ENCODE results near the gene FCRLA. TPM values are rescaled to one million over a fixed set of nuclear protein-coding genes. Genes with fewer than 3 reads are reported as not detected.

Gene FCRLA
- total and polyA plus RNA-seq, 2 donors (not counting 1 experiment from before 2014, with no cell fraction given), result 140 to 248 TPM

- Mint-ChIP-seq H3K4me3 (no peak overlapping the region), H3K27me3 (no peaks in the 10 kb centered on the region), H3K9me3 (ENCODE audit: insufficient read depth) (no peaks in the 10 kb centered on the region), H3K4me1 (peaks cover 33% of the 10 kb centered on the region), H3K27ac (no peak overlapping the region)
- no peak overlapping the region for H3K4me2 ChIP-seq (replicated peaks; ENCODE audit: low read depth, low read length, poor library complexity, severe bottlenecking)
- H4K20me1 ChIP-seq (ENCODE audit: control insufficient read depth, insufficient read depth, low read length, poor library complexity, severe bottlenecking), result no peaks in the 10 kb centered on the region
- H3K36me3 ChIP-seq (replicated peaks in 1 of 2; ENCODE audit: control extremely low read depth in 1 of 2, control insufficient read depth in 1 of 2, extremely low read depth in 1 of 2, insufficient read depth in 2 of 2, low read length in 1 of 2), result no peaks in the 10 kb centered on the region
- H3K27ac ChIP-seq (ENCODE audit: low read length in 2 of 2), result no peak overlapping the region
- H2AFZ ChIP-seq (ENCODE audit: insufficient read depth, low read depth, low read length, poor library complexity, severe bottlenecking), result no peak overlapping the region
- TF ChIP-seq CTCF (IDR thresholded peaks at IDR 0.05), result no peak
- CTCF ChIA-PET, result interaction anchor here (1.3 to 7.4 kb wide), 4 partner anchors 7 to 248 kb away, joined by 3 to 142 read pairs (median 44); partner anchors contain the start of gene FCRLA
- ATAC-seq (ENCODE audit: low read depth), result no peak
- DNase-seq, result no peak
- 89% methylated on average over 2 of the region's 3 CpGs for WGBS (ENCODE audit: insufficient coverage)
- H3K4me3 ChIP-seq (ENCODE audit: control extremely low read depth in 1 of 5, extremely low read depth in 1 of 5, insufficient read depth in 1 of 5, low read depth in 2 of 5, low read length in 4 of 5), result no peak overlapping the region
- H3K27me3 ChIP-seq (replicated peaks in 1 of 4; ENCODE audit: control extremely low read depth in 1 of 4, control insufficient read depth in 3 of 4, insufficient read depth in 4 of 4, low read length in 3 of 4), result no peaks in the 10 kb centered on the region
- no peak overlapping the region for H3K9ac ChIP-seq (ENCODE audit: low read length)
- intact Hi-C loops (cut with micrococcal nuclease), result no loop called here
- H3K4me1 ChIP-seq (ENCODE audit: control insufficient read depth in 2 of 2, insufficient read depth in 2 of 2, low read length in 2 of 2), result peaks cover 27% of the 10 kb centered on the region in 2 donors
- H3K79me2 ChIP-seq (ENCODE audit: control insufficient read depth, insufficient read depth, low read length), result no peaks in the 10 kb centered on the region
- no peaks in the 10 kb centered on the region for H3K9me3 ChIP-seq (ENCODE audit: control extremely low read depth in 1 of 3, control insufficient read depth in 2 of 3, insufficient read depth in 1 of 3, low read length in 2 of 3)
- POLR2A ChIA-PET, result interaction anchor here (2.0 kb wide), 1 partner anchor 10 kb away, joined by 5 read pairs; no protein-coding TSS in a partner anchor
Measured at GRCh38 chr1:161735837-161736236, 28.8 kb downstream of the FCRLA start.

- WGBS (ENCODE audit: insufficient coverage), result 92% methylated on average over 2 of the region's 4 CpGs
- Histone ChIP-seq H3K36me3 (replicated peaks in 1 of 2; ENCODE audit: control extremely low read depth in 1 of 2, control insufficient read depth in 1 of 2, extremely low read depth in 1 of 2, insufficient read depth in 2 of 2, low read length in 1 of 2) (no peaks in the 10 kb centered on the region), H3K9me3 (ENCODE audit: control extremely low read depth in 1 of 3, control insufficient read depth in 2 of 3, insufficient read depth in 1 of 3, low read length in 2 of 3) (no peaks in the 10 kb centered on the region), H3K4me3 (ENCODE audit: control extremely low read depth in 1 of 5, extremely low read depth in 1 of 5, insufficient read depth in 1 of 5, low read depth in 2 of 5, low read length in 4 of 5) (no peak overlapping the region), H4K20me1 (ENCODE audit: control insufficient read depth, insufficient read depth, low read length, poor library complexity, severe bottlenecking) (no peaks in the 10 kb centered on the region), H3K4me2 (replicated peaks; ENCODE audit: low read depth, low read length, poor library complexity, severe bottlenecking) (no peak overlapping the region), H3K9ac (ENCODE audit: low read length) (no peak overlapping the region), H3K4me1 (ENCODE audit: control insufficient read depth in 2 of 2, insufficient read depth in 2 of 2, low read length in 2 of 2) (peaks cover 33% of the 10 kb centered on the region in 2 donors), H2AFZ (ENCODE audit: insufficient read depth, low read depth, low read length, poor library complexity, severe bottlenecking) (no peak overlapping the region), H3K79me2 (ENCODE audit: control insufficient read depth, insufficient read depth, low read length) (no peaks in the 10 kb centered on the region), H3K27me3 (replicated peaks in 1 of 4; ENCODE audit: control extremely low read depth in 1 of 4, control insufficient read depth in 3 of 4, insufficient read depth in 4 of 4, low read length in 3 of 4) (no peaks in the 10 kb centered on the region), H3K27ac (ENCODE audit: low read length in 2 of 2) (no peak overlapping the region)
- Mint-ChIP-seq H3K27ac (peak overlapping the region; percentile 86), H3K9me3 (ENCODE audit: insufficient read depth) (no peaks in the 10 kb centered on the region), H3K4me3 (no peak overlapping the region), H3K4me1 (peaks cover 39% of the 10 kb centered on the region), H3K27me3 (no peaks in the 10 kb centered on the region)
- DNase-seq (no peak), ATAC-seq (ENCODE audit: low read depth) (no peak)
- ChIA-PET CTCF (interaction anchor here (1.1 to 7.9 kb wide), 9 partner anchors 7 to 262 kb away, joined by 3 to 142 read pairs (median 5); partner anchors contain the start of genes DUSP12, FCRLA and FCRLB), POLR2A (interaction anchor here (2.0 to 5.7 kb wide), 2 partner anchors 9 to 10 kb away, joined by 5 to 82 read pairs; no protein-coding TSS in a partner anchor)
- intact Hi-C loops (cut with micrococcal nuclease), result no loop called here
- TF ChIP-seq EZH2 (IDR thresholded peaks at IDR 0.05; ENCODE audit: borderline replicate concordance, insufficient read depth, low read depth, low read length, poor library complexity, severe bottlenecking) (no peak), CTCF (IDR thresholded peaks at IDR 0.05) (no peak)
Measured at GRCh38 chr1:161736335-161736969, 29.4 kb downstream of the FCRLA start.
